Ammon's horn (tissue), 1 donor: Measurements from ENCODE around the gene CDH13.

Experiments used
- DNase-seq: peaks from one replicate; pipeline ENCODE4 v3.0.0-alpha.2; 2016; ENCODE audit warnings: low spot score

Gene CDH13

DNA sequence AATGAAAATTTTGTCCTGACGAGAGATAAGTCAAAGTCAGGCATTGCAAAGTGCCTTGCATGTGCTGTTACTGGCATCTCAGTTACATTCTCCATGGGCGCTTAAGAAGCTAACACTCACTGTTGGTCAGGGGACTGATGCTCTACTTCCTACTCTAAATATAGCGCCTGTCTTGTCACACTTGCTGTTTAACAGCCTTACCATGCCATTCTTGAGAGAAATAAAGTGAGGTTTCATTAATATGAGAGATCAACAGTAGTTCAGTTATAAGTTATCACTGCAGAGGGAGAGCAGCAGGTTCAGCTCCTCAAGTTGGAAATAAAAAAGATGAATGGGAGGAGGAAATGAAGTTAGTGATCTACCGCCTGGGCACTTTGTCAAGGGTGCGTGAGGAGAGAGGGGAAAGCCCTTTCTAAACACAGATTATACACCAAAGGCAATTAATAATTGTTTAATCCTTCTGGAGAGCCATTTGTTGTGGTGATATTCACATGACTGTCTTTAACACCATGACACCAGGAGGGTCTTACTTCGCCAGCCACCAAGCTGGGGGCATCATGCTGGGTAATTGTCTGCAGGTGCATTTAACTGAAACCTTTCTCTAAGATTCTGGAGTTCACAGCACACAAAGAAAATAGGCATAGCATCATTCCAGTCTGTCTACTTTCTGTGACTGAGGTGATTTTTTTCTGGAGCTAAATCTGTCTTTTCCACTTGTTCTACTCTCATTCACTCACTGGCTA lies 612.4 kb downstream of the CDH13 start:
- no peak for DNase-seq

DNA sequence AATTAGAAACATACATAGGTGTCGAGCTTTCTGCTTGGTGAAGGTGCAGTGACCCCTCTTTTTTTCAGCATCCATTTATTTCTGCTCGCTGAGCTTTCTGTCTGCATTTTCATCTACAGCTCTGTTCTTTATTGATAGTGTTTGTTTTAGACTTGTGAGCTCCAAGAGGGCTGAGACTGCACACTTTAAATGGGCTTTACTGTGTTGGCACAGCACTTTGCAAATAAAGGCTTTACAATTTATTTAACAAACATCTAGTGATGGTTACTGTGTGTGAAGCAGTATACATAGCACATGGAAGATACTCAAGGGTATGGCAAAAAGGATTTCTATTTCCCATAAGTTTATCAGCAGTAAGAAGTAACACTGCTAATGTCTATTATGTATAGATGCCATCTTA lies 617.3 kb downstream of the CDH13 start:
- DNase-seq: no peak

DNA sequence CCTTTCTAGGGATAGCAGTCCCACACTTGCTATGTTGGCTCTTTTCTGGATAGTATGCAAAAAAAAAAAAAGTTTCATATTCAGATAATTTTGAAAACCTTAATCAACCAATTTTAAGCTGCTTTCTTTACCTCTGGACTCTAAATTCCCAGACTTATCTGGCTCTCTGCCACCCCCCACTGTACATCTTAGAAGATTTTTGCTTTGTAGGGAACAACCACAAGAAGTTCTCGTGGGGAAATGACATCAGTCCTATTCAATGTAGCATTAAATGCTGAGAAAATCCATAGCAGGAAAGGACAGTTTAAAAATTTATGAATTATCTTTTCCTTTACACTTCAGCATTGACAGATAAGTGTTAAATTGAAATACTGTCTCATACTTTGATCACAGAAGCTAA lies 618.3 kb downstream of the CDH13 start:
- no peak for DNase-seq

DNA sequence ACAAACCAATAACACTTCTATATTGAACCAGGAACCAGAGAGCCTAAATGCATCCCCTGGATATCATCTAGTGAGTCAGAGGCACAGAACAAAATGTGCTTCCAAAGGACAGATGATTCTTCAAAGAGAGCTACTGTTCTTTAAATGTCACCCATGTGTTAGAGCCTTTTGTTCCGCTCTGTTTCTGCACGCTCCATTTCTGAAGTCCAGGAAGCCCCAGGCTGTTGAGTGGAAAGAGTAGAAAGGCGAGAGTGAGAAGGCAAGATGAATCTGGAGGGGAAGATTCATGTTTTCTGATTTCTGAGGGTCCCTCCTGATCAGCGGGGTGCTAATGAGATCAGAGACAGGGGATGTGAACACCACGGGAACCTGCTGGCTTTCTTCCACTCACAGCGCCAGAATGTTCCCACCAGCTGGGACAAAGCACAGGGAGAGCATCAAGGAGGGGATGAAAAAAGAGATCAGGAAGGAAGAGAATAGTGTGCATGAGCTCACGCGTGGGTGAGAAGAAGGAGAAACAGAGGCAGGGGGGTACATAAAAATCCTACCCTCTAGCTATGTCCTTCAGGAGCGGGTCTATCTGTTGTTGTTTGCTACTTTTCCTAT lies 621.1 kb downstream of the CDH13 start:
- DNase-seq: peak; percentile 68

DNA sequence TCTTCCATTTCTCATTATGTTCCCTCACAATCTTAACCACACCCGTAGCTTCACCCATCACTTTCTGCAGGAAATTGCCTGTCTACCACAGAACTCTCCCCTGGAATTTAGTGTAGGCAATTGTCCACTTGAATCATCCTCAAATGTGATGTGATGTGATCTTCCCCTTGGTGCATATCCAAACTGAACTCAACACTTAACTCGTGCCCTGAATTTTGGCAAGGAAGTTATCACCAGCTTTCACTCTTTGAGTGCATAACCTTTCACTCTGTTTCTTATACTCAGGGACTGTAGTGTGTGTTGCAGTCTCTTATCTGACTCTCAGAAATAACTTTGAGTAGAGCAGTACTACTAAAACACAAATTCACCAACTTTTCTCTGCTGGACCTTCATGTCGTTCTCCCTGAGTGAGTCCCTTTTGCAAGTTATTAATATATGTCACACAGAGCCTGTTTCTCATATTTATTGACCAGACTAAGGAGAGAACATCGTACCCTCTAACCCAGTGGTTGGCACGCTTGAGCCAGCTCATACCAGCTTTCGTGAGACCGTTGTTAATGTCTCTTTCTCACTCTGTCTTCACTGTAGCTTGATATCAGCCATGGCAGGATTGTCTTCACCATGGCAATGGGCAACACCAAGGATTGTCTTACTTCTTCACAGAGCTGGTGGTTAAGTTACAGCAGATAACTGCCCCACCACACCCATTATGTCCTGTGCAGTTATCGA lies 622.1 kb downstream of the CDH13 start:
- DNase-seq: no peak

DNA sequence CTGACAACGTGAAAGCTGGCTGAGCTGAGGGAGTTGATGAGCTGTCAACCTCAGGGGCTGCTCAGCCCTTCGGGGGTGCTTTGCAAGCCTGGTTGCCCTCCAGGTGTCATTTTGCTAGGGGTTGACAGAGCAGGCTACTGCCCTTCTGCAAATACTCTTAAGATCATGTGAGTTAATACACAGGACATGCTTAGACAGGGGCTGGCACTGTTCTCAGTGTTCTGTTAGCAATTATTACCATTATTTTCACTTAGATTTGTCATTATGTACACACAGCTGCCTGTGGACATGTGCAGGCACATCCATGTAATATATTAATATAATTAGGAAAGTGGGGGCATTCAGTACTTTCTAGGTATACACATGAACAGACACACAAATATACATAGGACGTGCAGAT lies 626.8 kb downstream of the CDH13 start:
- DNase-seq: no peak

DNA sequence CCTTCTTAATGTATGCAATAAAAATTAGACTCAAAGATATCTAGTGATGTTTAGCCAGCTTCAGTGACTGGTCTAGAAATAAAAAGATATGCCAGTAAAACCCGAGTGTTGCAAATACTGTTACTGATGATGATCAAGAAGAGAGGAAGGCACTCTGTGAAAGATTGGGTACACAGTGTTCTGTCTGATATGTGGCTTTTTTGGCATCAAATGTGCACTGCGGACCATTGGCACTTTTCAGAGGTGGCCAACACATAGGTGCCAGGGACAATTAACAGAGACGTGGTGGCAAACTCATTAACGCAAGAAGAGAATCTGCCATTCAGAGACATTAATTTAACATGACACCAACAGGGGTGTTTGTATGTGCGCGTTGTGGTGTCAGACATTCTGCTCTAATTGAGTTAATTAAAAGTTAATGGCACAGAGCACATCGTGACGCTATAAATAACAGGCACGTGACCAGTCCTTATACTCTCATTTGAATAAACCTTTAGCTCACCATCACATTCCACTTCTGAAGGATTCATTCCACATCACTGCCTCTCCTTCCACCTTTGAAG lies 631.7 kb downstream of the CDH13 start:
- no peak for DNase-seq

DNA sequence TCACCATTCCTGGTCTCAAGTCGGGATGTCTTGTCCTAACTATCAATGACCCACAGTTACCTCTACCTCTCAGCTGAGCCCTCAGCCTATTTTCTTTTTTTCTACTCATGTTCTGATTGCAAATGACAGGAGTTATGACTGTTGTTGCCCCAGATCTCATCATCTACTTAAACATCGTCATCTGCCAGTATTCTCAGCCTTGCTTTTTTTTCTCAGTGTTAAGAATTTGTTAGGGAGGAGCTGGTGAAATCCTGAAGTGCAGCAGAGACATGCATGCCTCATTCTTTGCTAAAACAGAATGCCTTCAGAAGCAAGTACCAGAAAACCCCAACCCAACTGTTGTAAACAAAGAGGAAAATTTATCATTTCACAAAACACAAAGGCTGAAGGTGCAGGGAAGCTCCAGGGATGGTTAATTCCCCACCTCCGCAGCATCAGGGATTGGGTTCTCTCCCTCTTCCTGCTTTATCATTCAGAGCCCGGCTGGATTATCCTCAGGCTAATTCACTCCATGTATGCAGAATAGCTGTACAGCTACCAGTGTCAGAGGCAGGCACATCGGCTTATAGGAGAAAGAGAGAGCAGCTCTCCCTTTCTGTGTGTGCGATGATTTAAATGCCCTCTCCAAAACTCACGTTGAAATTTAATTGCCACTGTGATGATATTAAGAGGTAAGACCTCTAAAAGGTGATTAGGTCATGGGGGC lies 640.2 kb downstream of the CDH13 start:
- DNase-seq: no peak

DNA sequence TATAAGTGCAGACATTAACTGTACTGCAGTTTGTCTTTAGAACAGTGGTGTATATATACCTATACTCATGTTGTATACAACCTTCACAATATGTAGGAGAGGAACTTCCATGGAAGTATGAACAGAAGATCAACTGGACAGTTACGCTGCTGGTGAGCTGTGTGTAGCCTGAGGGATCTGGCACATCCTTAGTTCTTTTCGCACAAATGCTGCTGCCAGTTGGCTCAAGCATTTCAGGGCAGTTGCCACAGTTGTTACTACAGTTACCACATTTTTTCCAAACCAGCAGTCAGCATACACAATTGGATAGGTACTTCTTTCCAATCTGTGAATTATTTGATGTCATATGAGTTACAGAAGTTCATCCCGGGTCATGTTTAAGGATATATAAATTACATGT lies 641.4 kb downstream of the CDH13 start:
- DNase-seq: no peak

DNA sequence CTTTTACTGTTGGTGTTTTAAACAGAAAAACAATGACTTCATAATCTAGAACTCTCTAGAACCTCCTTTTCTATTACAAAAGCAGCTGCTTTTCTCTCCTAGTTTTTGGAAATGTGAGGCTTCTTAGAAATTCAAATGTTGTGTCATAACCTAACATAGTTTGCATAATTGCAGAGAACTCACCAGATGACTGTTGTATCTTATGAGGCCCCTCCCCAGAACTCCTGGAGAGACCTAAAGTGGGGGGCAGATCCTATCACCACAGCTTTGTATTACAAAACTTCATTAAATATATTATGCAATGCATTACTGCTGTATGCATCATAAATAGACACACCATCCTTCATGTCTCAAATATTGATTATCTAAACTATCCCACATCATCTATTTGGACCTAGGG lies 642.3 kb downstream of the CDH13 start:
- DNase-seq: no peak

DNA sequence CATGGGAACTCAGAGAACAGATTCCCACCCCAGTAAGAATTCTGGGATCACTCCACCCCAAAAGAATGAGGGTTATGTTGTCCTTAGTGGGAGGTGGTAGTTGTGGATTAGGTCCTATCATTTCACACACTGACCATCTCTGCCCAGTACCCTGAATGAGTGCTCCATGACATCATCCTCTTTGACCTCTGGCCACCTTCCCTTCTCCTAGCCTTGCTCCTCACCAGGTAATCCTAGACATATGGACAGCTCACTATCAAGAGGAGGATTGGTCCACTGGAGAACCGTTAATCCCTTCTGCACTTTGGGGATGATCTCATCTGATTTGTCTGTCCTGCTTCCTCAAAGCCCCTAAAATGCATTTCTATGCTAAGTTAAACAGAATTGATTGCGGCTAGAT lies 642.8 kb downstream of the CDH13 start:
- no peak for DNase-seq

DNA sequence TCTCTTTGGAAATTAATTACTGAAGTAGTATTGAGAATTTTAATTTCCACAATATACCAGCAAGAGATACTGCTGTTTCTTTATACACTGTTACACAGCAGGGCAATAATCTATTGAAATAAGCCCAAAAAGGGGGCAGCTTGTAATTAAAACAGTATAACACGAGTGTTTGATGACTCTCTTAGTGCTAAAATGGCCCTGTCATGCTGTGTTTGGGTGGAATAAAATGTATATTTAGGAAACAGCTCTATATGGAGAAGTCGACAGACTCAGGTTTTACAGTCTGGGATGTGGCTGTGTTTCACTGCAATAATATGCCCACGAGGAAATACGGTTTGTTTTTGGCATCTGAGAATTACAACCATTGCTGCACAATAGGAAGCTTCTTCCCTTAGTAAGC lies 643.3 kb downstream of the CDH13 start:
- no peak for DNase-seq

DNA sequence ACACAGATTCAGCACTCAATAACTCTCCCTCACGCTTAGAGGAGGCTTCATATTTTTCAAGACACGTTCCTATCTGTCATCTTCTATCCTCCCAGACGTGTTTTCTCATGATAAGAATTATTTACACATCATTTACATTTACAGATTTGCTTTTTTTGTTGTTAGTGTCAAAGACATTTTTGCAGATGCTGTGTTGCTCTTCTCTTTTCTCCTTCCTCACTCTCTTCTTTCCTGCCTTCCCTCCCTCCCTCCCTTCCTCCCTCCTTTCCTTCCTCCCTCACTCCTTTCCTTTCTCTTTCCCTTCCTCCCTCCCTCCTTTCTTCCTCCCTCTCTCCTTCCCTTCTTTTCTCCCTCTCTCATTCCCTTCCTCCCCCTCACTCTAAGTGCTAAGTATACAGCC lies 643.9 kb downstream of the CDH13 start:
- no peak for DNase-seq

DNA sequence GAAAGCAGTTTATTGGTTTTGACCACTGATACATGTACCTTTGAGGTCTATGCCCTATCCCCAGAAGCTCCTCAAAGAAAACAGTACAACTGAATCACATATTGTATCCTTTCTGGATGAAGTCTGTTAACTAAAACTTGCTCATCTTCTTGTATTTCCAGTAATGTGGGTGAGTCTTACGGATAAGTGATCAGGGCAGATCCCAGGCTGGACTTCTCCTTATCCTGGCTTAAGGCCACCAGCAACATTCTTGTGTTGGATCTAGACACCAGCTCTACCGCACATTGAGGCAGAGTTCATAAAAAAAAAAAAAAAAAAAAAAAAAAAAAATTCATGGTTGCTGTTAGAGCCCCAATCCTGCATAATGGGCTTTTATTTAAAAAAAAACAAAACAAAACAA lies 644.4 kb downstream of the CDH13 start:
- no peak for DNase-seq

DNA sequence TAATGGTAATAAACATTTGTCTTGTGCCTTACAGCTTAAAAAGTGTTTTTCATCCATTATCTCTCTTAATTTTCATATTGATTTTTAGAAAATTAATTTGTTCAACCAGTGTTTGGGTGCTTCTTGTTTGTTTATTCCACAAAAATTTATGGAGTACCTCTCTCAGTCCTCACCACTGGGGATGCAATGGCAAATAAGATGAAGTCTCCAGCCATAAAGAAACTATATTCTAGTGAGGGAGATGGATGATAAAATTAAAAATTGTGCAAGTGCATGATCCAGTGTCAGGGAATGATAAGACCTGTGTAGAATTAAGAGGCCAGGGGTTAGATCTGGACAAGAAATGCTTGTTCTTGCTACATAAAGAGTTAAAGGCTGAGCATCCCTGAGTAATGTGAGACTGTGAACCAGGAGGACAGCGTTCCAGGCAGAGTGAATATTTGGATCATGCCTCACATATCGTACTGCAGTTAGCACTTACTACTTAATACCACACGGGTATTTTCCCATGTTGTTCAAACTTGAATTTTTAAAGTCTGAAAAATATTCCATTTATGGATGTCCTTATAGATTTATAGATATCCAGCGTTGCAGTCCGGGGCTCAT lies 645.3 kb downstream of the CDH13 start:
- no peak for DNase-seq

DNA sequence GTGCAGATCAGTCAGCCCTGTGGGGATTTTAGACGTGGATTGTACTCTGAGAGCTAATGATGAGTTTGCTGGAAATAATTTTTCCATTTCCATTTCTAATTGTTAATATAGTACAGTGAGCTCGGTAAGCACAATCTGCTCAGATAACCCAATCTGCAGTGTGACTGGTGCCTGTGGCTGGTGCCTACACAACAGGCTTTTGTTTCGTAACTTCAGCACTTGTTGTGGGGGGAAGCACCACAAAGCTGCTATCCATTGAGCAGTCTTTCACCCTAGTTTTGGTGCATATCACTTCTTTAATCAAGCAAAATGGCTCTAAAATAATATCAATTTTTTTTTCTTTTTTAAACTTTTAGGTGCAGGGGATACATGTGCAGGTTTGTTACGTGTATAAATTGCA lies 646.1 kb downstream of the CDH13 start:
- DNase-seq: peak; percentile 79

DNA sequence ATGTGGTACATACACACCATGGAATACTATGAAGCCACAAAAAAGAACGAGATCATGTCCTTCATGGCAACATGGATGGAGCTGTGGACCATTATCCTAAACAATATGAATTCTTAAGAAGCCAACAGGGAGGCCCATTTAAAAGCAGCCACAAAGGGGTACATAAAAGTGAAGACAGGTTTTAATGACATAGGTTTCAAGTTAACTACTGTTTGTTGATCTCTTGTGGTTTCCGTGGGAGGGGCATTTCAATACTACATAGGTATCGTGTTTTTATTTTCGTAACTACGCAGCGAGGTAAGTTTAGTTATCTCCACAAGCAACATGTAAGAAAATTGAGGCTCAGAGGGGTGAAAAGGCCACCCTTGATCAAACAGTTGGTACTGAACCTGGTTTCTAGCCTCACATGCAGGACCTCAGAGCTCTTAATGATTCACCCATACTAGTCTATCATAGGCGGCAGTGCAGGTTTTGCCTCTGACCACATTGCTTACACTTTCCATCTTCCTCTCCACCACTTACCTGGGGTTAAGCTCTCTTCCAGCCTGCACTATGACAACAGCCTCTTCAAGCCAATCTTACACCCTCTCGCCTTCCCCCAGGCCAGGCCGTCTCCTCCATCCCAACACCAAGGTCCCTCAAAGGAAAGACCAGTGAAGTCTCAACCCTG lies 646.9 kb downstream of the CDH13 start:
- DNase-seq: no peak

DNA sequence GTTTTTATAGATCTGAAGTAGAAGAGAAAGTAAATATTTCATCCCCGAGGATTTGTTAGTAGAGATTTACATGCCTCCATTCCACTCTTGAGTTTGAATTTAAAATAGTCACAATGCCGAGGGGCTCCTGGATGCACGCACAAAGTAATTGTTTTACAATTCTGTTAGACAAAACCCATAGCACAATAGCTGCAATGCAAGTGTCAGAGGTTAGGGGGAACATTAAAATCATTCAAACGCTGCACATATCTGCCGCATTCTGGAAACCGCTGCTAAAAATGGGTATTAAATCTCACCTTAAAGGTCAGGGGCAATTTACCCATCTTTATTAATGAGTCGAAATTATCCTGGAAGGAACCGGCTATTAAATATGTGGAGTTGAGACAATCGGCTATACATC lies 652.5 kb downstream of the CDH13 start:
- DNase-seq: no peak

DNA sequence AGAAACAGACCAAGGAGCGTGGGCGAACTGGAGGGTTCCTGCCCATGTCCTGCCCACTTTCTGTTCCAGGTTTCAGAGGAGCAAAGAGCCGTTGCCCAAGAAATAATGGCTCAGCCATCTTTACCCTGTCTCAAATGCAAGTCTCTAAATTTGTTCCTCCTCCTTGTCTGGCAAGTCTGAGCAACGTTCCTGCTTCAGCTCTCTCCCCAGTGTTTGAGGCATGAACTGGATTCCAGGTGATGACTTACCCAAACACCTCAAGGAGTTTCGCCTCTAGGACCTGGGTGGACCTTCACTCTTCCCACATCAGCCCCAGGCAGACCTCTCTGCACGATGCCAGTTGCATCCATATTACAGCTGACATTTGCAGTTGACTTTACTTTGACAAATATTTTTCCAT lies 659.2 kb downstream of the CDH13 start:
- no peak for DNase-seq

DNA sequence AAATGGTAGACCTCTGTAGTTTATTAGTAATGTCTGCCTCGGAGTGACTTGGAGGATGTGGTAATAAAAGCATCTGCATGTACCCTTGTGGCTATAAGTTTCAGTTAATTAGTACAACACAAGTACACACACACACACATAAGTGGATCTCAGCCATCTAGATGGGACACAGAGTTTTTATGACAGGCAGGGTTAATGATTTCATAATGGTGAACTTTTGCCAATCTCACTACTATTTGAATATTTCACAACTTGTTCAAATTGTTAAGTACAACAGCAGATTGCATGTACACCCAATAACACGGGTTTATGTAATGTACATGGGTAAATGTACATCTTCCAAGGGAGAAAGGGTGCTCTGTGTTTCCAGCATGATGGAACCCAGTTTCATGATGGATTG lies 669.7 kb downstream of the CDH13 start:
- DNase-seq: no peak

DNA sequence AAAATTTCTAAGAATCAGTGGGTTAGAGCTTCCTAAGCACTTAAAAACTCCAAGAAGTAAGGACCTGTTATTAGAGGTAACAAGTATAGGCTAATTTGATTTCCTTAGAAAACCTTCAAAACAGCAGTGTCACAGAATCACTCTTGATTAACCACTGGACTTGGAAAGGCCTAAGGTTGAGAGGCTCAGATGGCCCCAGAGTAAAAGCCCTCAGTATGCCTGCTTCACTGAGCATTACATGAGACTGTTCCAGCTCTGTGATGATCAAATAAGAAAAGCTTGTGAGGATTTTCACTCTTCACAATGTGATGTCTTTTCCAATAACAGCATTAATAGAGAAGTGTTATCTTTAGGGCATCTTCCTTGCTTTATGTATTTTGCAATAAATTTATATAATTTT lies 671.8 kb downstream of the CDH13 start:
- DNase-seq: no peak

DNA sequence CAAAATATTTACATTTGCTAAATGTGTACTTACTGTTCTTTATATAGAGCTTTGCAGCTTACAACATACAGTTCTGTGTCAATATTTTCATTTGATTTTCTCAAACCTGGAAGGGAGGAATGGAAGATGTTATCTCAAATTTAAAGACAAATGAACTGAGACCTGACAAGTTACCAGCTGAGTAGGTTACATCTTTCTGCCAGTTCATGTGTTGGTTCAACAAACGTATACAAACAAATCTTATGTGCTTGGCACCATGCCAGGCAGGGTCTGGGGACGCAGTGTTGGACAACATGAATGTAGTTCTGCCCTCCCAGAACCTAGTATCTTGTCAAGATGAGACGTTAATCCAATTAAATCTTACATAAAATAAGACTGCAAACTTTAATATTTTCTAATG lies 673.6 kb downstream of the CDH13 start:
- no peak for DNase-seq
